ENCODE results near the gene PRKAR1A. TPM values are rescaled to one million over a fixed set of nuclear protein-coding genes. Genes with fewer than 3 reads are reported as not detected.

Gene PRKAR1A
- total and polyA plus RNA-seq, 2 of the 8 experiments (the other 6 are each of a cell fraction or from before 2014, with no cell fraction given): 39.3 to 149 TPM

- no peak overlapping the region for H3K18ac ChIP-seq (ENCODE audit: extremely low read depth, low read length)
- H3K56ac ChIP-seq (replicated peaks; ENCODE audit: insufficient read length, low read depth, low read length): no peak overlapping the region
- H2BK20ac ChIP-seq (ENCODE audit: low read length): no peak overlapping the region
- H2BK120ac ChIP-seq (replicated peaks; ENCODE audit: low read depth, low read length): no peak overlapping the region
- no peak overlapping the region for H3K4me3 ChIP-seq (ENCODE audit: extremely low read depth in 1 of 4, insufficient read depth in 2 of 4, low read depth in 3 of 4, low read length in 4 of 4)
- peaks cover 6 to 80% (median 36%) of the 10 kb centered on the region in 4 experiments for H3K36me3 ChIP-seq (ENCODE audit: control insufficient read depth in 2 of 4, insufficient read depth in 4 of 4, low read length in 3 of 4)
- no peak overlapping the region for H2BK12ac ChIP-seq (ENCODE audit: low read depth, low read length)
- no peak overlapping the region for H3K14ac ChIP-seq (ENCODE audit: insufficient read length)
- no peak for FAIRE-seq
- H3K23ac ChIP-seq (ENCODE audit: insufficient read length): no peak overlapping the region
- H3K79me1 ChIP-seq (ENCODE audit: low read depth, low read length): no peaks in the 10 kb centered on the region; the same call in 1 of the 2 replicates
- no peak overlapping the region for H4K5ac ChIP-seq (ENCODE audit: insufficient read length, low read depth, low read length)
- no peaks in the 10 kb centered on the region for H3K23me2 ChIP-seq (ENCODE audit: low read depth, low read length)
- WGBS, 2 experiments (ENCODE audit: extremely low coverage in 1 of 2, insufficient coverage in 1 of 2, insufficient read length in 1 of 2, insufficient replicate concordance in 2 of 2, low coverage in 1 of 2, low lambda C conversion rate in 2 of 2, missing lambda C conversion rate in 1 of 2): 82% methylated on average over 3 of the region's 3 CpGs; no CpG with 5 or more reads in 1 of the 2 experiments
- H2BK5ac ChIP-seq (ENCODE audit: low read depth, low read length): no peak overlapping the region
- no peaks in the 10 kb centered on the region for H3K27me3 ChIP-seq (replicated peaks in 1 of 4; ENCODE audit: control insufficient read depth in 3 of 4, extremely low read depth in 1 of 4, insufficient read depth in 3 of 4, low read length in 3 of 4)
- H3K9me3 ChIP-seq (ENCODE audit: insufficient read depth in 2 of 2, low read depth in 1 of 2, low read length in 1 of 2): no peaks in the 10 kb centered on the region
- no peak overlapping the region for H2BK15ac ChIP-seq (ENCODE audit: low read length)
- H3K4ac ChIP-seq (replicated peaks; ENCODE audit: insufficient read length, low read depth, low read length): no peak overlapping the region
- no peak overlapping the region for H3K4me2 ChIP-seq (ENCODE audit: insufficient read depth in 1 of 2, low read depth in 2 of 2, low read length in 2 of 2)
- H4K20me1 ChIP-seq (replicated peaks in 1 of 2; ENCODE audit: control insufficient read depth in 1 of 2, insufficient read depth in 2 of 2, low read length in 2 of 2): peaks cover 0 to 3% of the 10 kb centered on the region in 2 experiments
- H3K27ac ChIP-seq (ENCODE audit: low read depth, low read length): no peak overlapping the region
- no peak overlapping the region for H2AFZ ChIP-seq (ENCODE audit: low read length)
- H4K8ac ChIP-seq (ENCODE audit: extremely low read depth, insufficient read depth, low read length): no peak overlapping the region
- POLR2A ChIA-PET (ENCODE audit: partially characterized antibody): no interaction called here
- H3K4me1 ChIP-seq (replicated peaks in 1 of 4; ENCODE audit: control insufficient read depth in 3 of 4, insufficient read depth in 4 of 4, low read length in 3 of 4): no peaks in the 10 kb centered on the region
- H2AK5ac ChIP-seq (ENCODE audit: low read depth, low read length): no peak overlapping the region
- TF ChIP-seq KDM1A (IDR thresholded peaks at IDR 0.05; ENCODE audit: borderline replicate concordance, low read length): no peak
- TF ChIP-seq, protein P1, sequence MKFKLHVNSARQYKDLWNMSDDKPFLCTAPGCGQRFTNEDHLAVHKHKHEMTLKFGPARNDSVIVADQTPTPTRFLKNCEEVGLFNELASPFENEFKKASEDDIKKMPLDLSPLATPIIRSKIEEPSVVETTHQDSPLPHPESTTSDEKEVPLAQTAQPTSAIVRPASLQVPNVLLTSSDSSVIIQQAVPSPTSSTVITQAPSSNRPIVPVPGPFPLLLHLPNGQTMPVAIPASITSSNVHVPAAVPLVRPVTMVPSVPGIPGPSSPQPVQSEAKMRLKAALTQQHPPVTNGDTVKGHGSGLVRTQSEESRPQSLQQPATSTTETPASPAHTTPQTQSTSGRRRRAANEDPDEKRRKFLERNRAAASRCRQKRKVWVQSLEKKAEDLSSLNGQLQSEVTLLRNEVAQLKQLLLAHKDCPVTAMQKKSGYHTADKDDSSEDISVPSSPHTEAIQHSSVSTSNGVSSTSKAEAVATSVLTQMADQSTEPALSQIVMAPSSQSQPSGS (IDR thresholded peaks at IDR 0.05; ENCODE audit: low read length): no peak
- no peak for TF ChIP-seq POLR2AphosphoS5 (IDR thresholded peaks at IDR 0.05; ENCODE audit: low read depth, low read length)
- no peak for TF ChIP-seq RFX5 (IDR thresholded peaks at IDR 0.05; ENCODE audit: borderline replicate concordance, low read depth, low read length)
- no peak for TF ChIP-seq GTF2F1 (IDR thresholded peaks at IDR 0.05; ENCODE audit: borderline replicate concordance, low read depth, low read length)
- no peak overlapping the region for H3K9ac ChIP-seq (replicated peaks in 1 of 4; ENCODE audit: extremely low read depth in 1 of 4, low read depth in 3 of 4, low read length in 3 of 4)
- CTCF ChIA-PET (ENCODE audit: partially characterized antibody): interaction anchor here (0.6 to 1.8 kb wide), 8 partner anchors 8 to 1082 kb away, joined by 3 to 21 read pairs (median 5); no protein-coding TSS in a partner anchor
- H3K79me2 ChIP-seq (ENCODE audit: control insufficient read depth in 1 of 2, insufficient read depth in 2 of 2, low read length in 2 of 2): no peaks in the 10 kb centered on the region
- H4K91ac ChIP-seq (replicated peaks; ENCODE audit: insufficient read length, low read length): no peak overlapping the region
- DNase-seq (ENCODE audit: low read depth in 1 of 2, low spot score in 2 of 2): no peak
These were observed 20.6 kb downstream of the PRKAR1A start for GRCh38 chr17:68532826-68533225.
